Osteoblast (primary cell): ENCODE data around the gene HSBP1L1. TPM values are rescaled to one million over a fixed set of nuclear protein-coding genes. Genes with fewer than 3 reads are reported as not detected.

ENCODE experiments used
- DNase-seq: peaks from one replicate; pipeline ENCODE4 v3.0.0; 2011; ENCODE audit warnings: low spot score, mixed read lengths; ENCODE audit not compliant: insufficient read length; ENCODE audit errors: missing footprints
- H2AFZ ChIP-seq: 2 replicates; pipeline ENCODE4 v1.6.0; 2011; ENCODE audit warnings: mild to moderate bottlenecking, low read length
- H3K27ac ChIP-seq: 2 replicates; pipeline ENCODE4 v1.5.1; 2011; ENCODE audit warnings: mild to moderate bottlenecking, low read depth, low read length, moderate library complexity
- H3K27me3 ChIP-seq: 2 replicates; pipeline ENCODE4 v1.6.0; 2012; ENCODE audit warnings: mild to moderate bottlenecking, control low read depth, inconsistent platforms, low read length, moderate library complexity; ENCODE audit not compliant: insufficient read depth
- H3K36me3 ChIP-seq: 2 replicates; pipeline ENCODE4 v1.5.1; 2011; ENCODE audit warnings: mild to moderate bottlenecking, low read length, control low read depth, moderate library complexity; ENCODE audit not compliant: insufficient read depth
- H3K4me1 ChIP-seq: 2 replicates; pipeline ENCODE4 v1.5.1; 2011; ENCODE audit warnings: mild to moderate bottlenecking, low read length, control low read depth, moderate library complexity; ENCODE audit not compliant: insufficient read depth
- H3K4me2 ChIP-seq: 2 replicates; pipeline ENCODE4 v1.6.0; 2011; ENCODE audit warnings: mild to moderate bottlenecking, low read length; ENCODE audit not compliant: insufficient read depth
- H3K4me3 ChIP-seq: fragments of 200-600 bp; sonication (generic); 3 replicates; pipeline ENCODE4 v1.5.1; 2012; ENCODE audit warnings: mild to moderate bottlenecking, low read length, inconsistent platforms; ENCODE audit not compliant: insufficient read depth
- H3K79me2 ChIP-seq: 2 replicates; pipeline ENCODE4 v1.6.0; 2012; ENCODE audit warnings: mild to moderate bottlenecking, low read length, control low read depth, inconsistent platforms; ENCODE audit not compliant: insufficient read depth
- H3K9me3 ChIP-seq: 2 replicates; pipeline ENCODE4 v1.5.1; 2011; ENCODE audit warnings: low read depth, low read length, control low read depth
- H4K20me1 ChIP-seq: 2 replicates; pipeline ENCODE4 v1.6.0; 2012; ENCODE audit warnings: mild to moderate bottlenecking, low read length, control low read depth; ENCODE audit not compliant: insufficient read depth
- total RNA-seq: library from RNA; depleted of rRNA; stranded (reverse); fragments of >200 nt; gene quantifications from 2 replicates; pipeline ENCODE4 v1.2.3, GENCODE V29; 2012
- TF ChIP-seq, protein P1 (sequence below): IDR thresholded peaks from 2 replicates; pipeline ENCODE4 v1.5.1; 2011; ENCODE audit warnings: mild to moderate bottlenecking, low read depth, low read length, moderate library complexity; ENCODE audit errors: extremely low read depth

The HSBP1L1 gene
- total RNA-seq, 1 donor: 9.4 TPM

DNA sequence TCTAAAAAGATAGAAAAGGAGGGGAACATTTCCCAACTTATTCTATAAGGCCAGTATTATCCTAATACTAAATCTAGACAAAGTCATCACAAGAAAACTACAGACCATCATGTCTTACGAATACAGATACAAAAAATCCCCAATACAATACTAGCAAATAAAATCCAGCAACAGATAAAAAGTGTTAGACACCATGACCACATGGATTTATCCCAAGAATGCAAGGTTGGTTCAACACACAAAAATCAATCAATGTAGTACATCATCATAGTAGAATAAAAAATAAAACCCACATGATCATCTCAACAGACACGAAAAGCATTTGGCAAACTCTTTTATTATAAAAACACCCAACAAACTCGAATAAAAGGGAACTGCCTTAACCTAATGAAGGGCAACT, 31.5 kb upstream of the HSBP1L1 start:
- no peak overlapping the region for H2AFZ ChIP-seq
- TF ChIP-seq, protein P1, sequence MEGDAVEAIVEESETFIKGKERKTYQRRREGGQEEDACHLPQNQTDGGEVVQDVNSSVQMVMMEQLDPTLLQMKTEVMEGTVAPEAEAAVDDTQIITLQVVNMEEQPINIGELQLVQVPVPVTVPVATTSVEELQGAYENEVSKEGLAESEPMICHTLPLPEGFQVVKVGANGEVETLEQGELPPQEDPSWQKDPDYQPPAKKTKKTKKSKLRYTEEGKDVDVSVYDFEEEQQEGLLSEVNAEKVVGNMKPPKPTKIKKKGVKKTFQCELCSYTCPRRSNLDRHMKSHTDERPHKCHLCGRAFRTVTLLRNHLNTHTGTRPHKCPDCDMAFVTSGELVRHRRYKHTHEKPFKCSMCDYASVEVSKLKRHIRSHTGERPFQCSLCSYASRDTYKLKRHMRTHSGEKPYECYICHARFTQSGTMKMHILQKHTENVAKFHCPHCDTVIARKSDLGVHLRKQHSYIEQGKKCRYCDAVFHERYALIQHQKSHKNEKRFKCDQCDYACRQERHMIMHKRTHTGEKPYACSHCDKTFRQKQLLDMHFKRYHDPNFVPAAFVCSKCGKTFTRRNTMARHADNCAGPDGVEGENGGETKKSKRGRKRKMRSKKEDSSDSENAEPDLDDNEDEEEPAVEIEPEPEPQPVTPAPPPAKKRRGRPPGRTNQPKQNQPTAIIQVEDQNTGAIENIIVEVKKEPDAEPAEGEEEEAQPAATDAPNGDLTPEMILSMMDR: no peak
- H4K20me1 ChIP-seq: peaks cover 34% of the 10 kb centered on the region
- no peak overlapping the region for H3K4me2 ChIP-seq
- no peak overlapping the region for H3K27ac ChIP-seq
- H3K27me3 ChIP-seq: no peaks in the 10 kb centered on the region
- peaks cover 82% of the 10 kb centered on the region for H3K79me2 ChIP-seq
- H3K4me1 ChIP-seq: no peaks in the 10 kb centered on the region
- no peak for DNase-seq
- H3K4me3 ChIP-seq: no peak overlapping the region
- peaks cover 5% of the 10 kb centered on the region for H3K9me3 ChIP-seq
- H3K36me3 ChIP-seq: peaks cover 31% of the 10 kb centered on the region

DNA sequence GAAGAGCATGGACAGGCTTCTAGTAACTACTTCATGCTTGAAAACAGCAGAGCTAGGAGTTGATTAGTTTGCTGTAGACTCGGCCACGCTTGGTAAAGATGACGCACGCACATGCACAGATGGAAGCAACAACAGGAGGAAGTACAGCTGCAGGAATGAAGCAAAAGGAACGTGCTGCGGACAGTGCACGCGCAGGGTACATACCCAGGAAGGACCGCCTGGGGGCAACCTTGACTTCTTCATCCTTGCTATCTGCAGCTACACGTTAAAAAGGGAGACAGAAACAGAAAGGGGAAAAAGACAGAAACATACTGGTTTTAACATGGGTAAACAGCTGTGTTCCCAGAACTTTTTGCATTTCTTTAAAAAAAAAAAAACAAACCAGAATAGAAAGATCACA, 30.7 kb upstream of the HSBP1L1 start:
- no peaks in the 10 kb centered on the region for H3K4me1 ChIP-seq
- peaks cover 34% of the 10 kb centered on the region for H3K36me3 ChIP-seq
- peaks cover 80% of the 10 kb centered on the region for H3K79me2 ChIP-seq
- no peak overlapping the region for H3K4me3 ChIP-seq
- peaks cover 28% of the 10 kb centered on the region for H4K20me1 ChIP-seq
- H3K9me3 ChIP-seq: peaks cover 5% of the 10 kb centered on the region
- no peak overlapping the region for H3K4me2 ChIP-seq
- H3K27ac ChIP-seq: no peak overlapping the region
- H3K27me3 ChIP-seq: no peaks in the 10 kb centered on the region
- no peak for DNase-seq
- TF ChIP-seq, protein P1: no peak
- no peak overlapping the region for H2AFZ ChIP-seq

DNA sequence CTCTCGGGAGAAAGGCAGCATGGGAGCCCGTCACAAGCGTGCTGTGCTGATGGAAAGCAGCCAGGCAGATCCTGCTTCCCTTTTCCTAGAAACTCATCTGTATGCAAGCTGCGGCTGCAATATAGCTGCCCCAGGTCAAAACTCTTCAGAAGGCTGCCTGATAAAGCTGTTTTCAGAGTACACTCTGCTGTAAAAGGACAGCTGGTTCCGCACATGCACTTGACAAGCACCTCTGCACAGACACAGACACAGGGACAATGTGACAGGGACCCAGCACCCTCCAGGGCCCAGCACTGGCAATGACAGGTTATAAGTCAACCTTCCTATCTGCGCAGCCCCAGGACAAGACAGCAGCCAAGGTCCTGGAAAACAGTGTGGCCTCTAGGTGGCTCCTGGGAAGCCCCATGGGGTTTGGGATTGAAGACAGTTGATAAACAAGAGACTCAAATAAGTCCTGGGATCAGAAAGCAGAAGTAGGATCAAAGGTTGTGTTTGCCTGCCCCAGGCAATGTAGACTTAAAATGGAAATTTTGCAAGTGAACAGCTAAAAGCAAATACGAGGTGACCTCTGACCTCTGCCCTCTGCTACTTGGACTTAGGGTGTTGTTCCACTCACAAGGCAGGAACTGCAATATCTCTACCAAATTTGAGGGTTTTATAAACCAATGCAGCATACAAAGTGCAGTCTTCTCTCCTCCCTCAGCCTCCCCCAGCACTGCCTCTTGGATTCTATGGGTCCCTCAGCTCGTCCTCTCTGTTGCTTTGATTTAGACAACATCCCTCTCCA, 29.9 kb upstream of the HSBP1L1 start:
- TF ChIP-seq, protein P1: no peak
- no peak overlapping the region for H3K27ac ChIP-seq
- DNase-seq: no peak
- peaks cover 2% of the 10 kb centered on the region for H3K9me3 ChIP-seq
- no peak overlapping the region for H2AFZ ChIP-seq
- peaks cover 27% of the 10 kb centered on the region for H3K36me3 ChIP-seq
- H3K4me3 ChIP-seq: no peak overlapping the region
- no peak overlapping the region for H3K4me2 ChIP-seq
- H4K20me1 ChIP-seq: peaks cover 27% of the 10 kb centered on the region
- H3K4me1 ChIP-seq: no peaks in the 10 kb centered on the region
- H3K27me3 ChIP-seq: no peaks in the 10 kb centered on the region
- peaks cover 79% of the 10 kb centered on the region for H3K79me2 ChIP-seq

DNA sequence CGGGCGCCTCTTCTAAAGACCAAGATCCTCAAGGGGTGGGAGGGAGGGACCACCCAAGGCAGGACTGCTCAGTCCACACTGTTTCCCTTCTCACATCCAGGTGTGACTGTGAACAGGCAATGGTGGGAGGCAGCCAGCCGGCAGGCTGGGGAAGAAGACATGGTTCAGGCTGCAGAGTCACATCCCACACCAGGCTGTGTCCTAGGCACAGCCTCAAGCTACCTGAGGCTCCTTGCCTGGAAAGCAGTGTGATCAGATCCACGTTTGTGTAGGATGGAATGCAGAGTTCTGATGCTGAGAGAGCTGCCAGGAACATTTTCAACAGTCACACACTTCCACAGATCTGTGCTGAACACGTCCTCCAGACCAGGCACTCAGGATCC, 29.4 kb upstream of the HSBP1L1 start:
- H4K20me1 ChIP-seq: peaks cover 27% of the 10 kb centered on the region
- peaks cover 2% of the 10 kb centered on the region for H3K9me3 ChIP-seq
- H3K4me3 ChIP-seq: no peak overlapping the region
- H3K4me2 ChIP-seq: no peak overlapping the region
- H3K79me2 ChIP-seq: peaks cover 80% of the 10 kb centered on the region
- H2AFZ ChIP-seq: no peak overlapping the region
- H3K27me3 ChIP-seq: no peaks in the 10 kb centered on the region
- peaks cover 22% of the 10 kb centered on the region for H3K36me3 ChIP-seq
- no peak overlapping the region for H3K27ac ChIP-seq
- TF ChIP-seq, protein P1: no peak
- peak; percentile 26 for DNase-seq
- no peaks in the 10 kb centered on the region for H3K4me1 ChIP-seq
